Measurements from ENCODE around the gene SCN4B.

The SCN4B gene

DNA sequence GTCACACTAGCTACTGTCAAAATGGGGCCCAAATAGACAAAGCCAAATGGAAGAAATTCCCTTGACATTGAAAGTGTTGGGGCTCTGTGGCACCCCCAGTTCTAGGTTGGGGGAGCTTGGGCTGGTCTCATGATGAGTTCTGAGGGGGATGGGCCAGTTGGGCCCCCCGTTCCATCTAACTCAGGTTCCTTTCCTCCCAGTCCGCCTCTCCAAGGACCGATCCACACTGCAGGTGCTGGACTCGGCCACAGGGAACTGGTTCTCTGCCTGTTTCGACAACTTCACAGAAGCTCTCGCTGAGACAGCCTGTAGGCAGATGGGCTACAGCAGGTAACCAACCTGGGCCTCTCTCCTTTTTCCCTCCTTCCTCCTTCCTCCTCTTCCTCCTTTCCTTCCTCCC lies 48.1 kb downstream of the SCN4B start:
- DNase-seq (ENCODE audit: low read depth in 4 of 4, low spot score in 1 of 4), result no peak

DNA sequence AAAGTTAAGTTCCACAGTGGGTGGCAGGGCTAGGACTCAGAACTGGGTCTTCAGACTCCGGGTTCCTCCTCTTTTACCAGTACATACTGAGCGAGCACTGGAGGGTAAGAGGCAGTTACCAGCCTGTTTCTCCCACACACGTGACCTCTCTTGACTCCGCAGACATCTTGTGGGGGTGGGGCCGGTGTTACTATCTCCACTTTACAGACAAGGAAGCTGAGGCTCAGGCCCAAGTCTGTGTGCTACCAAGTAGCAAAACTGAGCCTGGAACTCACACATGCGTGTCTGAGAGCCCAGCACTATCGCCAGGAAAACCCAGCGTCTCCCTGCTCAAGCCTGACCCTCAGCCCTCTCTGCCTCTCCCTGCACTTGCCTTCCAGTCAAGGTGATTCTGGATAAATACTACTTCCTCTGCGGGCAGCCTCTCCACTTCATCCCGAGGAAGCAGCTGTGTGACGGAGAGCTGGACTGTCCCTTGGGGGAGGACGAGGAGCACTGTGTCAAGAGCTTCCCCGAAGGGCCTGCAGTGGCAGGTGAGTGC lies 49.8 kb downstream of the SCN4B start:
- DNase-seq (ENCODE audit: low read depth in 4 of 4, low spot score in 1 of 4), result no peak

DNA sequence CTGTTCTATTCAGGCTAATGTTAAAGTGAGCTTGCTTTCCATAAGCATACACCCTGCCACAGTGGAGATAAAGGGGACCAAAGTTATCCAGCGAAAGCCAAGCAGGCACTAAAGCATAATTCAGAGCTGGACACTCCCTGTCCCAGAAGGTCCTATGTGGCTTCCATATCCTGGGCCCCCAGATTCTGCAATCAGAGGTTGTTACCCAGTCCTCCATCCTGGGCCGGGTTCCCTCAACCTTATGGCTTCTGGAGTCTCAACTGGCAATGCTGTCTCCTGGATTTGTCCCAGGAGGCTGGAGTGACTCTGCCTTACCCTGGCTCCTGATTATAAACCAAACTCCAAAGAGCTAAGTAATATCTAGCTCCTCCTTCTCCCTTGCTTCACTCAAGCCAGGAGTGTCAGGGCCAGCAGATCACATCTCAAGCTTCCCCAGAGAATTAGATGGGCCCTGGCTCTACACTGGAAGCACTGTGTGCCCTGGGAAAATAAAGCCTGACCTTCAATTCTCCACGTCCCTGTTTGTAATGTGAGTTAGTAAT lies 51.9 kb downstream of the SCN4B start:
- DNase-seq (ENCODE audit: low read depth in 4 of 4, low spot score in 1 of 4), result no peak

DNA sequence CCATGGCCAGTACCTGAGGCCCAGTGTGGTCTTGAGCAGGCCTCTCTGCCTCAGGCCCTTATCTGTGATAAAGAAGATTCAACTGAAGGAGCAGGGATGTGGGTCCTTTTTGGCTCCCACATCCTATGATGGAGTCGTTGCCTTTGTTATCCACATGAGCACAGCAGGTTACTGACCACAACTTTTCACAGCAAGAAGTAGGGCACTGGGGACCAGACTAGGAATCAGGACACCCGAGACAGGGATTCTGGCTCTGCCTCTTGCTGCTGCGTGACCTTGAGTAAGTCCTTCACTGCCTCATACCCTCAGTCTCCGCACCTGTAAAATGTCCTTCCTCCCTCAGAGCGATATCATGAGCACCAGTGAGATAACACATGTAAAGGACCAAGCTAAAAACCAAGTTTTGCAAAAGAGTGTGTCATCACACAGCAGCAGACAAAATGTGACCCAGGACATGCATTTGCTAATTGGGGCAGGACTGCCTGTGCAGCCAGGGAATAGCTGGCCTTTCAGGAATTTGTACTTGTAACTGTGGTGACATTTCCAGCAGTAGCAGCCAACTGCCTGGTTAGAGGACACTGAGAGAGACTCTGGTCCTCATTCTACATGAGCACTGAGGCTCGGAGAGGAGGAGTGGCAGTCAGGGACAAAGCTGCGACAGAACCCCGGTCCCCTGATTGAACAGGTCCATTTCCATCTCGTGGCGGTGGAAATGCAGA lies 52.6 kb downstream of the SCN4B start:
- DNase-seq (ENCODE audit: low read depth in 4 of 4, low spot score in 1 of 4), result no peak

DNA sequence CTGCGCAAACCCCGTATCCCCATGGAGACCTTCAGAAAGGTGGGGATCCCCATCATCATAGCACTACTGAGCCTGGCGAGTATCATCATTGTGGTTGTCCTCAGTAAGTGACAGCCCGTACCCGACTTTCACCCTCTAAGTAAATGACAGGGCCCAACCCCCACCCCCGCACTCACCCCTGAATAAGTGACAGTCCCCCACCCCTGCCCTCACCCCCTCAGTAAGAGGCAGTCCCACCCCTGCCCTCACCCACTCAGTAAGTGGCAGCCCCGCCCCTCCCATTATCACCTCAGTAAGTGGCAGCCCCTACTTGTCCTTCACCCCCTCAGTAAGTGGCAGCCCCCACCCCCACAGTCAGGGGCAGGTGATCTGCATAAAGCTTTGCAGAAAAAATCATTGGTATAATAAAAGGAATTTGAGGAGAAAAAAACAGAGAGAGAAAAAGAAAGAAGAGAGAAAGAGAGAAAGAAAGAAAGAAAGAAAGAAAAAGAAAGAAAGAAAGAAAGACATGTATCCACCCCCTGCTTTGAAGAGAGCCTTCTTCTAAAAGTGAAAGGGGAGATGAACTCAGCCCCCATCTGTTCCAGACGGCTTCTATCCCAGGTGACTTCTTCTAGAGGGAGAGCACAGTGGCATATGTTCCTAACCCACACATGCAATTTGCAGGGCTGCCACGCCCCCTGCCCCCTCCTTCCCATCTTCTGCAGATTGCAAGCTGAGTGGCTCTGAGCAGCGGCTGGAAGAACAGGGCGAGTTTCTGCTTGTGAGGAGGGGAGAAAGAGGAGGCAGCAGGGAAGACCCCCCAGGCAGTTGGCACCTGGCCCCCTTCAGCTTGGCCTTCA lies 53.4 kb downstream of the SCN4B start:
- DNase-seq (ENCODE audit: low read depth in 4 of 4, low spot score in 1 of 4), result no peak

DNA sequence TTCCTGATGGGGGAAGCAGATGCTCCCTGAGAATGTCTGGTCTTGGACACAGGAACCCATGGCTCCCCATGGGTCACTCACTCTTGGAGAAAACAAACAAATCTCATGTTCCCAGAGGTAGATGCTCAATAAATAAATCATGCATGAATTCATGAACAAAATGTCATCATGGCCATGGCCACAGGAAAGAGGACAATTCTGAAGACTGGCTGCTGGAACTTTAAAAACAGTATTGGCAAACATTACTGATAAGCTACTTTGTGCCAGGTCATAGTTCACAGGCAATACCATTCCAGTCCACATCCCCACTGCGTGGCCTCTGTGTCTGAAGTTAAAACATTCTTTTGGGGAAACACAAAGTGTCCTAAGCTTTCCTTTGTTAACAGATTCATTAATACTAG lies 56.7 kb downstream of the SCN4B start:
- no peak for DNase-seq (ENCODE audit: low read depth in 4 of 4, low spot score in 1 of 4)

DNA sequence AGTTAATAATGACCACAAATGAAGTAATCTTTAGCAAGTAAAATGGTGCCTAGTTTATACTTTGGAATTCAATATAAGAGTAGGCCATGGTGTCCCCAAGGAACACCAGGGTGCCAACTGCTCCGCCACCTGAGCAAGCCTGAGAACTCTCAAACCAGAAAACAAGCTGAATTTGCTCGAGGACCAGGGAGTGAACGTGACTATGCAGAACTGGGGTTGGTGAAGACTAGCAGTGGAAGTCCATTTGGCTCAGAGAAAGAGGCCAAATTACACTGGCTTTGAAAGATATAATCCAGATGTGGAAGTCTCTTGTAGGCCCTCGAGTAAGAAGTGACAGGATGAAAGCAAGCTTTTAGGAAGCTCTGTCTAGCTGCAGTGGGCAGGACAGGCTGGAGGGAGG lies 57.1 kb downstream of the SCN4B start:
- no peak for DNase-seq (ENCODE audit: low read depth in 4 of 4, low spot score in 1 of 4)

DNA sequence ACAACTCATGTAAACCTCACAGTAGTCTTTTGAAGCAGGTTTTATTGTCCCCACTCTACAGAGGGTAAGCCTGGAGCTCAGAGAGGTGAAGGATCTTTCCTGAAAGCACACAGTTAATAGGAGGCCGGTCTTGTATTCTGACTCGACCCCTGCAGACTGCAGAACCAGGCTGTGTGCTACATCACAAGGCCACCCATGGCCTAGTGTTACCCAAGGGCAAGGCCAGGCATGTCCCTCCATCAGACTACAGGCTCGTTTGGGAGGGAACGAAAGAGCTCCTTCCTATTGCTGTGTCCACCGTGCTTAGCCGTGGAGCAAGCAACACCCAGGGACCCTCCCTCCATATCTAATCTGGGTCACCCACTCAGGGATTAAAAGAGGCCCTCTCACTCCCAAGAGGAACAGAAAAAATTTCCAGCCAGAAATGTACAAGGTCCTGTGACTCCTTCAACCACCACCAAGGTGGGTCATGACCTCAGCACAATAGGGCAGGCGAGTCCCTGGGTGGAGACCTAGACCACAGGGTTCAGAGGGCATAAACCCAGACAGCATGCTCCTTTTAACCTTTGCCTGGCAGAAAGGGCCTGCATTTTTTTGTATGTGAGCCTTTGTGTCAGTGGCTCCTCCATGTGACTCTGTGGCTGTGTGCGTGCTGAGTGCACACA lies 59.6 kb downstream of the SCN4B start:
- DNase-seq (ENCODE audit: low read depth in 4 of 4, low spot score in 1 of 4), result no peak

DNA sequence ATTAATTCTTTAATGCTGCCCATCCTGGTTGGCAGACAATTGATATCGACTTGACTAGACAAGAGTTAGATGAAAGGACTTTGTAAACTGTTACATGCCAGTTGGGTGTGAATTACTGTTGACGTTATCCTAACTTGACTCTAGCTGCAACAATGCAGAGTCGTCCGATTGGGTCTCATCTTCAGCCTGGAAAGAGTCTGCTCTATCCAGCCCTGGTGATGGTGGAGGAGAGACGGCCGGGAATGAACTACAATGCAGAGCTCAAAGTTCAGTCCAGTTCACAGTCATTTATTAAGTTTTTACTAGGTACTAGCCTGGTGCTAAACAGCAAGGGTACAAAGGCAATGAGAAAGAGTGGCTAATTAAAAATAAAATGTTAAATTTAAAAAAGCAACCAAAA lies 60.9 kb downstream of the SCN4B start:
- DNase-seq (ENCODE audit: low read depth in 4 of 4, low spot score in 1 of 4), result no peak

DNA sequence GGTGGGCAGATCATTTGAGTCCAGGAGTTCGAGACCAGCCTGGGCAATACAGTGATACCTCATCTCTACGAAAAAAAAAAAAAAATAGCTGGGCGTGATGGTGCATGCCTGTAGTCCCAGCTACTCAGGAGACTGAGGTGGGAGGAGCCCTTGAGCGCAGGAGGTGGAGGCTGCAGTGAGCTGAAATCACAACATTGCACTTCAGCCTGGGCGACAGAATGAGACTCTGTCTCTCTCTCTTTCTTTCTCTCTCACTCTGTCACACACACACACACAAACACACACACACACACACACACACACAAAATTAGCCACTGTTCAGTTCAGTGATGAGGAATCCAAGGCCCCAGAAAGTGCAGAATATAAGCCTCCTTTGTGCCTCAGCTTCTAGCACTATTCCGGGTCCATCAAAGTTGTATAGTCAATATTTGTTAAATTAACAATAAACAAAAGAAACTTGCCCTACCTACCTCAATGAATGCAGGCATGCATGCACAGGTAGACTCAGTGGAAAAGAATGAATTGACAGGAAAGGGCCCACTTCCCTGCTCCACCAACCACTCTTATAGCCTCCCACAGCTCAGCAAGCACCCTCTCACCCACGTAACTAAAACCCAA lies 62.0 kb downstream of the SCN4B start:
- no peak for DNase-seq (ENCODE audit: low read depth in 4 of 4, low spot score in 1 of 4)

DNA sequence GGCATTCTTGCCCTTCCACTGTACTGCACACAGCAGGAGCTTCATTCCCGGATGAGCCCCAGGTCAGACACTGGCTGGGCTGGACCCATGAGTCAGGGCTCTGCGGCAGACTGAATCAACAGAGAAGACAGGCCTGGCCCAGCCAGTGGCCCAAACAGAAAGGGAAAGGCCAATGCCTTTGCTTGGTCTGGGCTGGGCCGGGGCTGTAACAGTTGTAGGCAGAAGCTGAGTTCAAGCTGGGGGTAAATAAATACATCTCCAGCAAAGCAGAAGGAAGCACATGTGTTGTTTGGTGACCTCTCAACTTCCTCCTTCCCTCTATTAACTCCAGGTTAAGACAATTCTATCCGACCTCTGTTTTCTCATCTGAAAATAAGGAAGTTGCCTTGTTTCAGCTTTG lies 64.1 kb downstream of the SCN4B start:
- no peak for DNase-seq (ENCODE audit: low read depth in 4 of 4, low spot score in 1 of 4)

DNA sequence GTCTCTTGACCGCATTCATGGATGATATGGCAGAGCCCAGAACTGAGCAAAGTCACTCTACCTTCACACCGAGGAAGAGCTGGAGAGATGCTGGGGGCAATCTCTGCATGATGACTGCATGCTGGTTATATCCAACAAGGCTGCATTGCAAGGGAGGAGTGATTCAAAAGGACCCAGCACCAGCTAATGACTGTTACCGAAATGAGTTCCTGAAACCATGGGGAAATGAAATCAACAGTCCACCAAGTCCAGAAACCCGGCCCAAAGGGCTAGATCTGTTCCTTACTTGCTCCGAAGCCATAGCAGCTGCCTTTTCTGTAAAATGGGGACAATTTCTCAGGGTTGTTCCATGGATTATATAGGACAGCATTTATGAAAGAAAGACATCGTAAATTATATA lies 64.7 kb downstream of the SCN4B start:
- DNase-seq (ENCODE audit: low read depth in 4 of 4, low spot score in 1 of 4), result no peak

DNA sequence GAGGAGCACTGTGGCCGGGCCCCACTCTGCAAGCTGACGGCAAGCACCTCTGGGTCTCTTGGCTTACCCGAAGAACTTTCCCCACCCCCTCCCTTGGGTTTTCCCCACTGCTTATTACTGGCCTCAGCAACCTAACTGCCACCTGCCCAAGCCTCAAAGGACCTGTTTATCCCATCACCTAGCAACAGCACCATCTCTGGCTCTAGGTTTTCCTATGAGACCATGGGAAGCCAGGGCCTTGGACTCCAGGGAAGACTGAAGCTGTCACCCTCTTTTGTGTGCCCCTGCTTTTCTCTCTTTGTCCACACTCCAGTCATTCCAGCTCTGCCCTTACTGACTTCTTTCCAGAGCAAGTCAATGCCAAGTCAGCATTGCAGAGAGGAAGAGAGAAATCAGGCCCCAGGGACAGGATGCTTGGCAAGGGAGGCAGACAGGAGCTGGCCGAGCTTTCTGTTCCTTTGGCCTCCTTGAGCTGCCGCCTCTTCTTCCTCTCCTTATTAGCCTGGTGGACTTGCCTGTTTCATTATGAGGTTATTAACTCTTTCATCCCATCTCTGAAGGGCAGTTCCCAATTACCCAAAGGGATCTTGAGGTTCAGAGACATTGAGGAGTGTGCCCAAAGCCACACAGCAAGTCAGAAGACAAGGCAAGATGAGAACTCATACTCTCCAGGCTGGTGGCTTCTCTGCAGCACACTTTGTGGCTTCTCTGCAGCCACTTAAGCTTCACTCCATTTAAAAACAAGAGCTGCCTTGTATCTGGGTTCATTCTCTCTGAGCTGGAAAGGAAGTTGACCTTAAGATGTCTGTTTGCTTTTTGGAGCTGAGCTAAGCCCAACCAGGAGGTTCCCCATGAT lies 65.5 kb downstream of the SCN4B start, which contains the start of gene SMIM35:
TSS of gene SMIM35 (minus strand) at position 51 of the 856 bp plus-strand sequence. CDS start 206 bp downstream, outside the sequence.
- DNase-seq (ENCODE audit: low read depth in 4 of 4, low spot score in 1 of 4), result no peak

DNA sequence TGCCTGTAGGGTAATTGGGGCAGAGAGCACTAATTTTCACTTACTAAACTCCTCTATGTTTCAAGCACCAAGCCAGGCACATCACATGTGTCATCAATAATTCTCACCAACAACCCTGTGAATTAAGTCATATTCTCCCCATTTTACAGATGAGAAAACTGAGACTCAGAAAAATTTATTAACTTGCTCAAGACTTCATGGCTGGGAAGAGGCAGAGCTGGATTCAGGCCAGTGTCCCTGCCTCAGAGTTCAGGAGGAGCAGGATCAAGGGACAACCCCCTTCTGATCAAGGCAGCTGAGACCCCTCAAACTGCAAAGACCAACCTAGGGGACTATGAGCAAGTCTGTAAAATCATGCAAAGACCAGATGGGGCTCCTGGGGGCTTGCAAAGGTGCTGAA lies 68.0 kb downstream of the SCN4B start:
- DNase-seq (ENCODE audit: low read depth in 4 of 4, low spot score in 1 of 4), result no peak

DNA sequence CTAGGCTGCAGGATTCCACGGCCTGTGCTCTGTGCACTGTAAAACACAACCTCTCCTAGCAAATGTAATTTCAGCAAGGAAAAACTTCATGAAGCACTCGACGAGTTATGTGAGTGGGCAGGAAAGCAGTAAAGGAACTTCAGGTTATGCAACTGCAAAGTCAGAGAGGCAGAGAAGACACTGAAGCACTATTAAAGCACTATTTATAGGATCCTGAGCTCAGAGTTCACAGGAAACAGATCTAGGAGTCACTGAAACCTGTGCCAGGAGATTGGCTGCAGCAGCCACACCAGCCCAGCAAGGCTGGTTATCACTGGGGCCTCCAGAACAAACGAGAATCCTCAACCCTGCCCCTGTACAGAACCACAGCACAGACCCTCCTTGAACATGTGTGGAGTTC lies 68.4 kb downstream of the SCN4B start:
- DNase-seq (ENCODE audit: low read depth in 4 of 4, low spot score in 1 of 4), result no peak
